Measurements from ENCODE around the gene FER1L5.
A peak's percentile ranks its signal among the peaks of the same experiment; 100 is the strongest.

The FER1L5 gene

GRCh38 chr2:96739076-96739632 is 96.6 kb downstream of the FER1L5 start:
- ChIA-PET CTCF (interaction anchor here (0.7 to 2.1 kb wide), 6 partner anchors 9 to 62 kb away, joined by 3 to 12 read pairs (median 4); partner anchors contain the start of gene CNNM4), POLR2A (no interaction called here)
- peaks cover 3 to 28% (median 23%) of the 10 kb centered on the region in 4 experiments for H3K36me3 ChIP-seq (ENCODE audit: control insufficient read depth in 4 of 4, insufficient read depth in 4 of 4, low read length in 3 of 4)
- WGBS (ENCODE audit: insufficient coverage), result 42% methylated on average over 2 of the region's 4 CpGs
- peak in 2 of 3 donors; percentile 9 to 24 for DNase-seq
- H3K9me3 ChIP-seq (ENCODE audit: control extremely low read depth in 1 of 5, control insufficient read depth in 4 of 5, insufficient read depth in 2 of 5, low read depth in 1 of 5, low read length in 4 of 5), result no peaks in the 10 kb centered on the region
- no peaks in the 10 kb centered on the region for H3K27me3 ChIP-seq (replicated peaks in 2 of 5; ENCODE audit: control insufficient read depth in 4 of 5, insufficient read depth in 5 of 5, low read length in 4 of 5)
- peak overlapping the region; percentile 81 to 97 (median 92) for H3K4me3 ChIP-seq (ENCODE audit: control insufficient read depth in 1 of 7, extremely low read depth in 1 of 7, insufficient read depth in 4 of 7, low read depth in 2 of 7, low read length in 6 of 7)
- H3K27ac ChIP-seq (ENCODE audit: insufficient read depth in 1 of 2, low read depth in 1 of 2, low read length in 2 of 2, poor library complexity in 1 of 2, severe bottlenecking in 2 of 2), result peak overlapping the region; percentile 79 to 92
- peaks cover 9 to 20% (median 14%) of the 10 kb centered on the region in 4 experiments for H3K4me1 ChIP-seq (ENCODE audit: control extremely low read depth in 1 of 4, control insufficient read depth in 4 of 4, insufficient read depth in 4 of 4, low read length in 3 of 4)

- H3K27me3 ChIP-seq (replicated peaks in 2 of 5; ENCODE audit: control insufficient read depth in 4 of 5, insufficient read depth in 5 of 5, low read length in 4 of 5), result no peaks in the 10 kb centered on the region
- H3K4me1 ChIP-seq (ENCODE audit: control extremely low read depth in 1 of 4, control insufficient read depth in 4 of 4, insufficient read depth in 4 of 4, low read length in 3 of 4), result peaks cover 9 to 20% (median 14%) of the 10 kb centered on the region in 4 experiments
- H3K27ac ChIP-seq (ENCODE audit: insufficient read depth in 1 of 2, low read depth in 1 of 2, low read length in 2 of 2, poor library complexity in 1 of 2, severe bottlenecking in 2 of 2), result peak within 1 kb of the TSS; percentile 79 to 92
- WGBS (ENCODE audit: insufficient coverage), result 0% methylated on average over 22 of the region's 43 CpGs
- ChIA-PET CTCF (interaction anchor here (0.9 to 2.1 kb wide), 2 partner anchors 21 to 61 kb away, joined by 3 to 12 read pairs; partner anchors contain the start of gene CNNM4), POLR2A (no interaction called here)
- H3K36me3 ChIP-seq (ENCODE audit: control insufficient read depth in 4 of 4, insufficient read depth in 4 of 4, low read length in 3 of 4), result peaks cover 0 to 21% (median 17%) of the 10 kb centered on the region in 4 experiments
- no peaks in the 10 kb centered on the region for H3K9me3 ChIP-seq (ENCODE audit: control extremely low read depth in 1 of 5, control insufficient read depth in 4 of 5, insufficient read depth in 2 of 5, low read depth in 1 of 5, low read length in 4 of 5)
- H3K4me3 ChIP-seq (ENCODE audit: control insufficient read depth in 1 of 7, extremely low read depth in 1 of 7, insufficient read depth in 4 of 7, low read depth in 2 of 7, low read length in 6 of 7), result peak within 1 kb of the TSS; percentile 81 to 97 (median 92)
- DNase-seq, result peak; percentile 96 to 99 (median 99)
Observed at GRCh38 chr2:96739633-96740428, 97.3 kb downstream of the FER1L5 start, which contains the start of gene LMAN2L. Gene LMAN2L (minus strand): TSS chr2:96740064. CDS start chr2:96740040, 24 bp downstream.

GRCh38 chr2:96747061-96747617 is 104.6 kb downstream of the FER1L5 start:
- Histone ChIP-seq H3K27me3 (replicated peaks in 2 of 5; ENCODE audit: control insufficient read depth in 4 of 5, insufficient read depth in 5 of 5, low read length in 4 of 5) (no peaks in the 10 kb centered on the region), H3K4me1 (ENCODE audit: control extremely low read depth in 1 of 4, control insufficient read depth in 4 of 4, insufficient read depth in 4 of 4, low read length in 3 of 4) (peaks cover 0 to 9% (median 0%) of the 10 kb centered on the region in 4 experiments), H3K36me3 (ENCODE audit: control insufficient read depth in 4 of 4, insufficient read depth in 4 of 4, low read length in 3 of 4) (no peaks in the 10 kb centered on the region), H3K27ac (ENCODE audit: insufficient read depth in 1 of 2, low read depth in 1 of 2, low read length in 2 of 2, poor library complexity in 1 of 2, severe bottlenecking in 2 of 2) (no peak overlapping the region), H3K4me3 (ENCODE audit: control insufficient read depth in 1 of 7, extremely low read depth in 1 of 7, insufficient read depth in 4 of 7, low read depth in 2 of 7, low read length in 6 of 7) (no peak overlapping the region), H3K9me3 (ENCODE audit: control extremely low read depth in 1 of 5, control insufficient read depth in 4 of 5, insufficient read depth in 2 of 5, low read depth in 1 of 5, low read length in 4 of 5) (no peaks in the 10 kb centered on the region)
- 88% methylated on average over 2 of the region's 6 CpGs for WGBS (ENCODE audit: insufficient coverage)
- POLR2A ChIA-PET, result no interaction called here
- no peak for DNase-seq
- CTCF ChIA-PET, result interaction anchor here (0.8 kb wide), 1 partner anchor 16 kb away, joined by 3 read pairs; no protein-coding TSS in a partner anchor

GRCh38 chr2:96751800-96752199 is 109.2 kb downstream of the FER1L5 start:
- WGBS (ENCODE audit: insufficient coverage), result 92% methylated on average over 4 of the region's 9 CpGs
- H3K36me3 ChIP-seq (ENCODE audit: control insufficient read depth in 4 of 4, insufficient read depth in 4 of 4, low read length in 3 of 4), result no peaks in the 10 kb centered on the region
- POLR2A ChIA-PET, result no interaction called here
- H3K27me3 ChIP-seq (replicated peaks in 2 of 5; ENCODE audit: control insufficient read depth in 4 of 5, insufficient read depth in 5 of 5, low read length in 4 of 5), result no peaks in the 10 kb centered on the region
- CTCF ChIA-PET, result interaction anchor here (0.6 to 1.0 kb wide), 3 partner anchors 8 to 105 kb away, joined by 3 to 4 read pairs (median 3); no protein-coding TSS in a partner anchor
- H3K4me1 ChIP-seq (ENCODE audit: control extremely low read depth in 1 of 4, control insufficient read depth in 4 of 4, insufficient read depth in 4 of 4, low read length in 3 of 4), result peaks cover 0 to 9% (median under 1%) of the 10 kb centered on the region in 4 experiments
- H3K9me3 ChIP-seq (ENCODE audit: control extremely low read depth in 1 of 5, control insufficient read depth in 4 of 5, insufficient read depth in 2 of 5, low read depth in 1 of 5, low read length in 4 of 5), result no peaks in the 10 kb centered on the region
- H3K4me3 ChIP-seq (ENCODE audit: control insufficient read depth in 1 of 7, extremely low read depth in 1 of 7, insufficient read depth in 4 of 7, low read depth in 2 of 7, low read length in 6 of 7), result no peak overlapping the region
- no peak overlapping the region for H3K27ac ChIP-seq (ENCODE audit: insufficient read depth in 1 of 2, low read depth in 1 of 2, low read length in 2 of 2, poor library complexity in 1 of 2, severe bottlenecking in 2 of 2)
- DNase-seq, result no peak

- Histone ChIP-seq H3K4me3 (ENCODE audit: control insufficient read depth in 1 of 7, extremely low read depth in 1 of 7, insufficient read depth in 4 of 7, low read depth in 2 of 7, low read length in 6 of 7) (no peak overlapping the region), H3K27me3 (replicated peaks in 2 of 5; ENCODE audit: control insufficient read depth in 4 of 5, insufficient read depth in 5 of 5, low read length in 4 of 5) (no peaks in the 10 kb centered on the region), H3K36me3 (ENCODE audit: control insufficient read depth in 4 of 4, insufficient read depth in 4 of 4, low read length in 3 of 4) (no peaks in the 10 kb centered on the region), H3K4me1 (ENCODE audit: control extremely low read depth in 1 of 4, control insufficient read depth in 4 of 4, insufficient read depth in 4 of 4, low read length in 3 of 4) (peaks cover 0 to 6% (median 1%) of the 10 kb centered on the region in 4 experiments), H3K27ac (ENCODE audit: insufficient read depth in 1 of 2, low read depth in 1 of 2, low read length in 2 of 2, poor library complexity in 1 of 2, severe bottlenecking in 2 of 2) (no peak overlapping the region), H3K9me3 (ENCODE audit: control extremely low read depth in 1 of 5, control insufficient read depth in 4 of 5, insufficient read depth in 2 of 5, low read depth in 1 of 5, low read length in 4 of 5) (no peaks in the 10 kb centered on the region)
- CTCF ChIA-PET, result interaction anchor here (1.4 to 1.6 kb wide), 2 partner anchors 9 to 11 kb away, joined by 3 to 6 read pairs; no protein-coding TSS in a partner anchor
- WGBS (ENCODE audit: insufficient coverage), result 67% methylated on average over 3 of the region's 7 CpGs
- DNase-seq, result no peak
- POLR2A ChIA-PET, result no interaction called here
Observed at GRCh38 chr2:96753661-96754282, 111.2 kb downstream of the FER1L5 start.

- no peaks in the 10 kb centered on the region for H3K36me3 ChIP-seq (ENCODE audit: control insufficient read depth in 4 of 4, insufficient read depth in 4 of 4, low read length in 3 of 4)
- no peak overlapping the region for H3K27ac ChIP-seq (ENCODE audit: insufficient read depth in 1 of 2, low read depth in 1 of 2, low read length in 2 of 2, poor library complexity in 1 of 2, severe bottlenecking in 2 of 2)
- H3K9me3 ChIP-seq (ENCODE audit: control extremely low read depth in 1 of 5, control insufficient read depth in 4 of 5, insufficient read depth in 2 of 5, low read depth in 1 of 5, low read length in 4 of 5), result no peaks in the 10 kb centered on the region
- peaks cover 2 to 11% (median 5%) of the 10 kb centered on the region in 4 experiments for H3K4me1 ChIP-seq (ENCODE audit: control extremely low read depth in 1 of 4, control insufficient read depth in 4 of 4, insufficient read depth in 4 of 4, low read length in 3 of 4)
- DNase-seq, result no peak
- H3K4me3 ChIP-seq (ENCODE audit: control insufficient read depth in 1 of 7, extremely low read depth in 1 of 7, insufficient read depth in 4 of 7, low read depth in 2 of 7, low read length in 6 of 7), result no peak overlapping the region
- no peaks in the 10 kb centered on the region for H3K27me3 ChIP-seq (replicated peaks in 2 of 5; ENCODE audit: control insufficient read depth in 4 of 5, insufficient read depth in 5 of 5, low read length in 4 of 5)
- ChIA-PET CTCF (interaction anchor here (1.4 to 1.6 kb wide), 2 partner anchors 9 to 10 kb away, joined by 3 to 6 read pairs; no protein-coding TSS in a partner anchor), POLR2A (no interaction called here)
Observed at GRCh38 chr2:96754317-96754716, 111.8 kb downstream of the FER1L5 start.
